ENCODE results near the gene FIP1L1.

GRCh38 chr4:53507671-53508286, 130.3 kb downstream of the FIP1L1 start:
- TF ChIP-seq EZH2 (IDR thresholded peaks at IDR 0.05; ENCODE audit: borderline replicate concordance, low read length), result no peak
- TF ChIP-seq CTCF (IDR thresholded peaks at IDR 0.05; ENCODE audit: low read length), result no peak

Data from OCI-LY1 (cell line).